NCI-H748 treated with DMSO at 0.1 percent for 48 hours (cell line): ENCODE measurements around the gene RNF144B.
"Not testable (repeated sequence)": the region's sequence is repeated elsewhere in the genome, so short reads cannot be mapped to it uniquely, and the experiment has no call there.

Experiments used
- DNase-seq: peaks from one replicate; lab custom pipeline; 2025; lab: John Stamatoyannopoulos, UW

RNF144B gene

DNA sequence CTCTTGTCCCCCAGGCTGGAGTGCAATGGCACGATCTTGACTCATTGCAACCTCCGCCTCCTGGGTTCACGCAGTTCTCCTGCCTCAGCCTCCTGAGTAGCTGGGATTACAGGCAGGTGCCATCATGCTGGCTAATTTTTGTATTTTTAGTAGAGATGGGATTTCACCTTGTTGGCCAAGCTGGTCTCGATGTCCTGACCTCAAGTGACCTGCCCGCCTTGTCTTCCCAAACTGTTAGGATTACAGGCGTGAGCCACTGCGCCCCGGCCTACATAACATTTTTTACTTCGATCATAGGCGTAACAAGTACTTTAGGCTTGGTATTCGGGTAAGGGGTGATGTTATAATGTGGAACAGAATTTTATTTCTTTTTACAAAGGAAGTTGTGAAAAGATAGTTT is 22.5 kb downstream of the RNF144B start:
- DNase-seq: not testable (repeated sequence)

DNA sequence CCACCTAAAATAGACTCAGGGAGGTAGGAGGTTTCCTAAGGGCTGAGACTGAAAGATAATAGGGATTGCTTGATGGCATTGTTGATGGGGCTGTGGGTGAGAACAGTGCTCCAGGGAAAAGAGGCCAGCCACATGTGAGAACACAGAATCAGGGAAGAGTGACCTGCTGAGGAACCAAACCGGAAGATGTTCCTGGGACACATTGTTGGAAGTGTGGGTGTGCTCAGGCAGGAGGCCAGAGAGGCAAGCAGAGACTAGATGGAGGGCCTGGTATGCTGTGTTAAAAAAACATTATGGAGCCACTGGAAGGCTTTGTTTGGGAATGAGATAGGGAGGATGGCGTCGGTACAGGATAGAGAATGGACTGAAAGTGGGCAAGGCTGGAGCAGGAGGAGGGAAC is 23.3 kb downstream of the RNF144B start:
- DNase-seq: no peak

DNA sequence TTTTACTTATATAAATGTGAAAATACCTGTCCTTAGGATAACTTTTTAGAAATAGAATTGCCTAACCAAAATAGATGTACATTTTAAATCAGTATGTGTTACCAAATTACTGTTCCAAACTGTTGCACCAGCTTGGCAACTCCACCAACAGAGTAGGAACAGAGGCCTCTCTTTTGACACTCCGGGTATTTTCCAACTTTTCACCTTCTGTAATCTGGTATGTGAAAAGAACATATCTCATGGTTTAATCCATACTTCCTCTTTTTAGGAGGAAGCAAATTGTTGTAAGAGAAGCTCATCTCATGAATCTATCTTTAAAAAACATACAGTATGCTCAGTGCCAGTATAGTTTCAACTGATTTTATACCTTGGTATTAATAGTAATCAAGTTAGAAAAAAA is 24.9 kb downstream of the RNF144B start:
- DNase-seq: no peak

DNA sequence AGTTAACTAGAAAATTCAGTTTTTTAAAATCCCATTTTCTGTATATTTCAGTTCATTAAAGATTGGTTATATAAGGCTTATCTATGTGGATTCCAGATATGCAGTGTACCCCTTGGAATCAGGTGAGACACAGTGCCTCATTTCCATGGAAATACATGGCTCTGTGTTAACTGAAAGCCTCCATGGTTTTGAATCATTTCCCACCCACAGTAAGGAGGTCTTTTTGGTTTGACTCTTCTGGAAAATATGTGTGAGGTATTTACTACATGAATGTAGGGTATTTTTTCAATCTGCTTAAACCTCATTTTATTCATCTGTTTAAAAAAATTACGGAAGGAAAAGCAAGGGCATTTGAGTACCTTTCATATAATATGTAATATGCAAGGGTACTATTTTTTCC is 25.5 kb downstream of the RNF144B start:
- DNase-seq: no peak

DNA sequence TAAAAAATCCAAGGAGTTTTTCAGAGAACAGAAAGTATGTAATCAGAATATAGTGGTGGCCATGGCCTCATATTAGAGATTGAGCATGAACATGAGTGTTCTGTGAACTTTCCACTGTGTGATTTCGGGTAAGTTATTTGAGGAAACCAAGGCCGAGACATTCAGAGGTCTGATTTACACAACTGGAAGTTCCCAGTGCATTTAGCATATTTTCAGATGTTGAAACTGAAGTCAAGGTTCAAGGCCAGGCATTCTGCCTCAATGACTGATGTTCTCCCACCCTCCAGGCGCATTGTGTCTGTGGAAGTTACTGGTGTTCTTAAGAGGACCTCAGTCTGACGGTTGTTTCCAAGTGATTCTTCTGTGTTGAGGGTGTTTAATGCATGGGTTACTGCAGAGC is 26.2 kb downstream of the RNF144B start:
- DNase-seq: no peak

DNA sequence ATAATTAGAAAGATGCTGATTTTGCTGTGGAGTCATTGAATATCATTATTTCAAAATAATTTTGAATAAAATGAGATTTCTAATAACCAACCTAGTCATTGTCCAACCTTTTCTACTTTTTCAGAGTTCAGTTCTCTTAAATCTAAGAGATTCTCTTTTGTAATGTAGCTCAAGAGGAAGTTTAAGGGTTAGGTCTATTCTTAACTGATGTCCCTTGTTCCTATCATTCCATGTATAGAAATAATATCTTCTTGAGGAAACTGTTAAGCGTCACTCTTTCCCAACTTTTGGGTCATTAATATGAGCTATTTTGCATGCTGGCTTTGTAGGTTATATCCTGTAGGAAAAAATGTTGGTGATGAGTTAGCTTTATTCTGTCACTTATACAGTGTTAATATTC is 27.0 kb downstream of the RNF144B start:
- DNase-seq: no peak

DNA sequence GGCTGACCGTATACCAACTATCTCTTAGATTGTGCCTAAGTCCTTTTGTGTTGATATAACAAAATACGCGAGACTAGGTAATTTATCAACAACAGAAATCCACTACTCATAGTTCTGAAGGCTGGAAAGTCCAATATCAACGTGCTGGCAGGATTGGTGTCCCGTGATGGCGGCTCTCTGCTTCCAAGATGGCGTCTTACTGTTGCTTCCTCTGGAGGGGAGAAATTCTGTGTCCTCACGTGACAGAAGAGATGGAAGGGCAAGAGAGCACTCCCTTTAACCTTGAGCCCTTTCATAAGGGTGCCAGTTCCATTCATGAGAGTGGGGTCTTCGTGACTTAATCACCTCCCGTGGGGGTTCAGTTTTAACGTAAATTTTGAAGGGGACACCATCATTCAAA is 28.1 kb downstream of the RNF144B start:
- DNase-seq: no peak

DNA sequence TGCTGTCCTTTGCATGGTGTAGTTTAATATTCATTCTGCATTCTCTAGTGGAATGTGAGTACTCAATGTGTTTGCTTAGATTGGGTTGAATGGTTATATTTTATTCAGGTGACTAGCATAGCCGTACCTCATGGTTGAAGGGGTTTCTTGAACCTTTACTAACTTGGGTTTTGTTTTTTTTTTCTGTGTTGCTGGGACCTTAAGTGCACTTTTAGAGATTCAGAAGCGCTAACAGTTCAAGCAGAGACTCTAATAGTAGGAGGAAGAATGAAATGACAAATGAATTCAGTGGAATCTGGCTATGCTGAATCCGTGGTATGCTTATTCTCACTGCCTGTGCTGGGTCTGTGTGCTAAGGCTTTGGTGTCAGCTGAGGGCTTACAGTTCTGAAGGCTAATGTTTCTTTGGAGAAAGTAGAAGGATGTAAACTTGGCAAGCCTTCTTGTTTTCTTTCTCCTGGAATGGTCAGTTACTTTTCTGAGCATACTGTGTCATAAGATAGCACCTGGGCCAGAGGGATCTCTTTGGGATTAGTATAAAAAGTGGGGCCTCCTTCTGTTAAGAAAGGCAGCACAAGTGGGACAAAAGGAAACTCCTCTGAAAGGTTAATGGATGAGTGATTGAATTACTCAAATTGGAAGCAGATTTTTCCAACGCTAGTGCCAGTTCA is 28.7 kb downstream of the RNF144B start:
- DNase-seq: no peak

DNA sequence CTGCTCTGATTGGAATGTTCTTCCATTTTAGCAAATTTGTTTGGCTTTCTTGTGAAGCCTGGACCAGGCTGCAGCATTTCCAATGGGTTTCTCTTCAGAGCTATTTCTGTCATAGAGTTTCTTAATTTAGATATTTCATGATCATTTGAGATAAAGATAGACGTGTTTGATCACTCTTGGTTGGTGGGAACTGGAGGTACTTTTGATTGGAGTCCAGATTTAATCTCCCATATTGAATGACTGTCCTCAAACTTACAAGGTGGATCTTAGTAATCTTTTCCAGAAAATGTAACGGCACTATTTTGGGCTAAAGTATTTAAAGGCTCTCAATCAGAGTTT is 29.2 kb downstream of the RNF144B start:
- DNase-seq: no peak

DNA sequence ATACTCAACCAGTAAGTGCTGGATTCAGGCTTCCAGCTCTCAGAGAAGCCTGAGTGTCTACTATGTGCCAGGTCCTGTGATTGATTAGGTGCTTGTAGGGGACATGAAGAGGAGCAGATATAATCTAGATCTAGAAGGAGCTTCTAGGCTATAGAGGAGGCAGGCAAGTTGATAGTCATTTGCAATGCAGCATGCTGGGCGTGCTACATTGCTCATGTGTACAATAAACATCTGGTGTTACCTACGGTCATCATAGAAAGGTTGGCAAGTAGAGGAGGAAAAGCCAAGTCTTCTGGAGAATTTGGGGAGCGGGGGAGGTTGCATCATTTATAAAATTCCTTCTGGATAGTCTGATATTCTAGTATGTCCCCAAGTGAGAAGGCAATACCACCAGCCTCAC is 33.2 kb downstream of the RNF144B start:
- no peak for DNase-seq

DNA sequence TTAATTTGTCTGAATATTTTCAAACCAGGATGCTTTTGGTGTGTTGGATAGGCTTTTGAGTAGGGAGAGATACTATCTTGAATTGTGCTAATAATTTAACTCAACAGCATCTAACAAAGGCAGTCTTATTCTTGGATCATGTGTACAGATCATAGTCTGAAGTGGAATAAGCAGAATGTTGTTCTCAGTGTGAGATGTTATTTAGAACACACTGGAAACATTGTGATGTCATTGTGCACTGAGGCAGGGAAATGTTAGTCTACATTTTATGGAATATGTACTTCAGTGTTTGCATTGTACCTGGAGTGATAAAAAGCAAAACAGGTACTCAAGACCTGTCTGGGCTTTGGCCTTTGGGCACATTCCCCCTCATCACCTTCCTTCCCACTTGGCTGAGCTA is 35.0 kb downstream of the RNF144B start:
- no peak for DNase-seq

DNA sequence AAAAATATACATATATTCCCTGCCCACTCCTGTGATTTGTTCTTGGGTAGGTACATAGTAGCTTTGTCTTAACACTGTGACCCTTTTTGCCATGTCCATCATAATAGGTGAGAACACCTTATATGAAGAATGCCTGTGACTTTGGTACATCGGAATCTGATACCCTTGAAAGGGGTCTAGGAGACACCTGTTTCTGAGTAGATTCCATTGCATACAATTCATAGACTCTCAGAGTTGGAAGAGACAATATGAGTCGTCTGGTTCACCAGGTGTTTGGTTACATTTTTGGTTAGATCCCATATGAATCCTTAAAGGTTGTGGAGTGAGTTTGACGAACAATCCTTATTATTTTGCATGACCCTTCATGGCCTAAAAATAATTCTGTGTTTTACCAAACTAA is 36.3 kb downstream of the RNF144B start:
- no peak for DNase-seq

DNA sequence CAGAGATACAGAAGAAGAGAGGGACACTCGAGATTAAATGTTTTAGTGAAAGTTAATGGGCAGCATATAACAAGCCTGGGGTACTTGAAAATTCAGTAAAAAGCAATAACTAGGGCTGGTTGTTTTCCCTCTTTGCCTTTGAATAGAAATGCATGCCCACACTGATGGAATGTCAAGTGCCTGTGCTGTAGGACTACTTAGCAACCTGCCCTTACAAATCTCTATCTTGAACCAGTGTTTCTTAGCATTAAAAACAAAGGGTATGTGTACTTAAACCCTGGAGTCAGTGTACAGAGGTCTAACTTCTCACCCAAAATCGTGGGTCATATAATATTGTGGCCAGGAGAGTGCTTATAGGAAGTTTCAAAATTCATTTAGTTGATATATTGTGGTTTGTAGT is 37.1 kb downstream of the RNF144B start:
- no peak for DNase-seq

DNA sequence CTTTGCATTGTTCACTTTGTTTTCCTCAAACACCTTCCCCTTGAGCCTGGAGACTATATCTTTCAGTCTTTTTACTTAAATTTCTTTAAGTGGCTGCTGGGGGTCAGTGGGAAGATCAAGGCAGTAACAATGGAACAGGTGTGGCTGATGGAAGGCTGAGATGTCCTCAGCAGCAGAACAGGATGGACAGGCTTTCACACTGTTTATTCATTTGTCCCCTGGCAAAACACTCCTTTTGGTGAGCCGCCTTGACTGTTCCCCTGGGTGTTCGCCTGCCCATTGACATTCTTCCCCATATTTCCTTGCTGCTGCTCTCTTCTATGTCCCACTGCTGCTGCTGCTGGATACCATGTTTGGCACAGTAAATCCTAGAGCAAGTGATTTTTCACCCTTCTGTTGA is 38.1 kb downstream of the RNF144B start:
- peak; percentile 39 for DNase-seq

DNA sequence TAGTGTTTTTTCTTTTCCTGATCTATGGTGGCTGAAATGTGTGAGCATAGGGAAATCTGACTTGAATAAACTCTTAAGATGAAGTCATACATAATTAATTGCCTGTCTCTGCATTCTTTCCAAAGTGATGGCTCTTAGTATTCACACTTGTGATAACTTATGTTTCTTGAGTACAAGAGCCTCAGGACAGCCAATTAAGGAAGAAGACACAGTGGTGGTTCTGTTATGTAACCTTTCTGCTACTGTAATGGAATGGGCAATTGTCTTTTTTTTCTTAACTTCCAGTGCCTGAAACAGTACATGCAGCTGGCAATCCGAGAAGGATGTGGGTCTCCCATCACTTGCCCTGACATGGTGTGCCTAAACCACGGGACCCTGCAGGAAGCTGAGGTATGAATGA is 40.1 kb downstream of the RNF144B start:
- DNase-seq: no peak

DNA sequence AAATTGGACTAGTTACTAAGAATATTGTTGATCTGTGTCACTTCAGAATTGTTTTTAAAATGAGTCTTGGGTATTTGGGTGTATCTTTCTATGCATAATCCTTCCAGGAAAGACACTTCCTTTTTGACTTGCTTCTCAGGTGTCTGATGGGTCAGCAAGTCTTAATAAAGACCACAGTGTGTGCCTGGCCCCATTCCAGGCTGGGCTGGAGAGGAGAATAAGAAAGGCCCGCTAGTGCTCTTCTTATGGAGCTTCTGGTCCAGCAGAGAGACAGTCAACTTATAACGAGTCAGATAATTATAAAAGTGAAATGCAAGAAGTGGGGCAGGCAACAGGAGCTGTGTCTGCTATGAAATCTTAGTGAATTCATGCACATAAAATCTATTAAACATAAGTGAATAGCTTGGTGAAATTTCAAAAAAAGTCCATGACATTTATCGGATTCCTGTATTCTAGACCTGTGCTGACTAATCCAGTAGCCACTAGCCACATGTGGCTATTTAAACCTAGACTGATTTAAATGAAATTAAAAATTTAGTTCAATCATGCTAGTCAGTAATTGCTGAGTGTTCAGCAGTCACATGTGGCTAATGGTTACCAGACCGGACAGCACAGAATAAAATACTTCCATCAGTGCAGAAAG is 42.6 kb downstream of the RNF144B start:
- no peak for DNase-seq

DNA sequence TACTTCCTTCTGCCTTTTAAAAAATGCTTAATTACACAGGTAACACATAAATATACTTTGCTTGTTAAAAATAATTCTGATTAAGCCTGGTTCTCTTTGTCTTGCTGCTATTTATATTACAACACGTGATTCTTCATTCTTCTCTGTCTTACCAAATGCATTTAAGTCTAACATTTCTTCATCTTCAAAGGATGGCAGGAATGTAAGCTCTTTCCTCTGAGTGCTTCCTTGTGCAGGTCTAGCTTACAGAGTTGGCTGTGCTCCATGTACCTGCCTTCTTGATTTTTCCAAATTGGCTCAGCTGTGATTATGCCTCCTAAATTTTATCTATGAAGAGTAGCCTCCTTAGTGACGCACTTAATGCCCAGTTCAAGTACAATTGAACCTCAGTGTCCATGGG is 44.4 kb downstream of the RNF144B start:
- no peak for DNase-seq

DNA sequence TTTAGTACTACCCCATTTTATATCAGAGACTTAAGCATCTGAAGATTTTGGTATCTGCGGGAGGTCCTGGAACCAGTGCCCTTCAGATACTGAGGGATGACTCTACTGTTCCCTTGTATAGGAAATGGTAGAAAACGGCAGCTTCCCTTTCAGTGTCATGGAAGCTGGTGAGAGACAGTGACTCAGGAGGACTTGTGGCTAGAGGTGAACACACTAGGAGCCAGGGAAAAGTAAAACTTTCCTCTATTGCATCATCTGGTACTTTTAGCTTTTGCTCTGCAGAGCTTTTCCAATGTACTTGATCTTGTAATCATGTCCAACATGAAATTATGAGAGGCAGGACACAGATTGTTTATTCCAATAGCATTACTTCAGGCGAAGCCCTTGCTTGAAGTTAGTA is 45.0 kb downstream of the RNF144B start:
- no peak for DNase-seq

DNA sequence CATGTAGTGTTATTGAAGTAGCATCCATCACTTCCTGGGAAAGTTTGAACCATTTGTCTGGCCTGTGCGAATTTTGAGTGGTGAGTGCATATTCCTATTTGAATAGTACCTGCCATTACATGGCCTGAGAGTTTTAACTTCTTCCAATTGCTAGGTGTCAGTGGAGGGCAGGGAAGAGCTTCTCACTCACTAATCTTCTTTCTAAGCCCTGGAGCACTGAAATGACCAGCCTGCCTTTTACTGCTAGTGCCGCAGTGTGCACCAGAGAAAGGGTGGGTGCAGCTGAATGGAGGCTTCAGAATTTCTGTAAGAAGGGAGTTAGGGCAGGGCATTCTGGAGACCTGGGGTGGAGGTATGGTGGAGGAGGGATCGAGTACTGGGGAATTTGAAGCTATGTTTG is 45.5 kb downstream of the RNF144B start:
- DNase-seq: no peak

DNA sequence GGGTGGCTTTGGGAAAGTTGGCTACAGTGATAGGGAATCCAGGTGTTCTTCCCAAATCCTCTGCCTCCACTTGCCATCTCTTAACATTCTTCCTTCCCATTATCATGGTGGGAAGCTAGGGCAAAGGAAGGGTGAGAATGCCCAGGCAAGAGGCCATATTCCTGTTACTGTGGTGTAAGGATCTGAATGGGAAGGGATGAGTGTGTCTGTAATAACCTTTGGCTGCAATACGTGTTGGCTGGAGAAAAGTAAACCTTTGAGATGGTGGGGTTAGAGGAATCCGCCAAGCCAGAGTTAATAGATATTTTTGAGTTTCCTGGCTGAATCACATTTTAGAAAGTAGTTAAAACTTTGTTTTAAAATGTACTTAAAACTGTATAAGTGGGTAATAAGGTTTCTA is 45.9 kb downstream of the RNF144B start:
- DNase-seq: no peak

DNA sequence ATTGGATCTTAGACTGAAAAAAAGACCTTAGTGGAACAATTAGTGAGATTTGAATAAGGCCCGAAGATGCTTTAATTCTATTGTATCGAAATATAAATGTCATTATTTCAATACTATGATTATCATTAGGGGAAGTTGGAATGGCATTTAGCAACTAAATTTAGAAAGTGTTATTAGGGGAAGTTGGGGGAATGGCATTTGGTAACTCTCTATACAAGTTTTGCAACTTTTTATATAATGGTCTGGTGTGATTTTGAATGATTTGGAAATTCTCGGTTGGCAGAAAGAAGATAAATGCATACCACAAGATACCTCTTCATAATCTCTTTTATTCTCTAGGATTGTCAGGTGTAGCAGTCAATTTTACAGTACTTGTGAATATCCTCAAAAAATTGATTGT is 49.2 kb downstream of the RNF144B start:
- no peak for DNase-seq

DNA sequence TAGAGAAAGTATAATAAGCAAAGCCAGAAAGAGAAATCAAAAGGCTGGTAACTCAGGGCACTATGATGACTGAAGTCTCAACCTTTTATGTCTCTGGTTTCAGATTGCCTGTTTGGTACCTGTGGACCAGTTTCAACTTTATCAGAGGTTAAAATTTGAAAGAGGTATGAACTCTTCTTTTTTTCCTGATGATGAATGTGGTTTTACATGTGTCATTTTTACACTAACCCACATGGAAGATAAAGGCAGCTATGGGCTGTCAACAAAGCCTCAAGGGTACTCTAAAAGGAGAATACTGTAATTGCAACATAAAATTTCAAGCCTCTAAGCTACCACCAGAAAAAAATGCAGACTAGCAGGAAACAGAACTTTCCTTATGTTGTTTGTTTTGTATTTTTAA is 52.4 kb downstream of the RNF144B start:
- no peak for DNase-seq

DNA sequence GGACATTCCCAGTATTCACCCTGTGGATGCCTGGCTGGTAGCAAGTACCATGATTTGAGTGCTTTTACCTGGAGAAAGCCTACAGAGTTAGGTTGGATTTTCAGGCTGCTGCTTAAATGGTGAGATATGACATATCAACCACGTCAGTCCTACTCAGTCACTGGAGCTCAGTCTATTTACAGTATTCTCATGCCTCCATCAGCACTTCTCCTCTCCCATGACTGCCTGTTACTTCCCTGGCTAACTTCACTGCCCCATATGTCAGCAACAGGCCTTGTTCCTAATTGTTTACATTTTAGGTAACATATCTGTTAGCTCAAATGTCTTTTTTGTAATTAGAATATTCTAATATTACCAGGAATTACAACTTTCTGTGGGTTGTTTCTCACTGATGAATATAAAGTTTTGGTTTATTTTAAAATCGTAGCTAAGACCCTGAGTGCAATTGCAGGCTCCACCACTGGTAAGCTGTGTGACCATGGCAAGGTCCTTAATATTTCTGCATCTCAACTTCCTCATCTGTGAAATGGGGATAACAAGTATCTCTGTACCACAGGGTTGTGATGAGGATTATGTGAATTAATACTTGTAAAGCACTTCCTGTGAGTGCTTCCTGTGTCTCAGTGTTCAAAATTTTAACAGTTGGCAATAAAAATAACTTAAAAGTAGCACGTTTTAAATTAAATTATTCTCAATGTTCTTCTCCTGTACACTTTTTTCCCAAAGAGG is 54.3 kb downstream of the RNF144B start:
- no peak for DNase-seq

DNA sequence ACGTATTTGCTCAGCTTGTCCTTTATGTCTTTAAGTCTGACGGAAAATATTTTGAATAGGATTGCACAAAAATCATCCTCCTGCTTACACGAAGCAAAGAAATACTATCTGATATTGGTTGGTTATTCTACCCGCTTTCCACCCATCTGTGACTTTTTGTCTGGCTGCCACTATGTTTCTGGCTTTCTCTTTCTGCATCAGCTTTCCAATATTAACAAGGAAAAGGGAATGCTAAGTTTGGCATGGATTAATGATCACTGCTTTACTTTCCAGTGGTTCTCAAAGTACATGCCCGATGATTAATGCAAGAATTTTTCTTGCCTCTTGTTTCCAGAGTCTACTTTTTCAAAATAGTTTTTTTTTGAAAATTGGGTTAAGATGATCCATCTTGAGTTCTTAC is 57.0 kb downstream of the RNF144B start:
- no peak for DNase-seq
